Fibroblast of pulmonary artery (primary cell): ENCODE results near the gene NPAS3.

ENCODE experiments used
- DNase-seq: peaks from one replicate; pipeline ENCODE4 v3.0.0-alpha.2; 2010; ENCODE audit warnings: low read depth
- H3K4me3 ChIP-seq: replicated peaks from 2 replicates; pipeline ENCODE4 v1.5.1; 2011; ENCODE audit warnings: low read depth, mild to moderate bottlenecking, control low read depth, low read length, moderate library complexity
- TF ChIP-seq, protein P1 (sequence below): IDR thresholded peaks from 2 replicates; pipeline ENCODE4 v1.5.1; 2011; ENCODE audit warnings: mild to moderate bottlenecking, control low read depth, low read length, inconsistent platforms; ENCODE audit errors: missing control alignments

Gene NPAS3

GRCh38 chr14:33464254-33464962 is 525.7 kb downstream of the NPAS3 start:
- no peak overlapping the region for H3K4me3 ChIP-seq
- TF ChIP-seq, protein P1, sequence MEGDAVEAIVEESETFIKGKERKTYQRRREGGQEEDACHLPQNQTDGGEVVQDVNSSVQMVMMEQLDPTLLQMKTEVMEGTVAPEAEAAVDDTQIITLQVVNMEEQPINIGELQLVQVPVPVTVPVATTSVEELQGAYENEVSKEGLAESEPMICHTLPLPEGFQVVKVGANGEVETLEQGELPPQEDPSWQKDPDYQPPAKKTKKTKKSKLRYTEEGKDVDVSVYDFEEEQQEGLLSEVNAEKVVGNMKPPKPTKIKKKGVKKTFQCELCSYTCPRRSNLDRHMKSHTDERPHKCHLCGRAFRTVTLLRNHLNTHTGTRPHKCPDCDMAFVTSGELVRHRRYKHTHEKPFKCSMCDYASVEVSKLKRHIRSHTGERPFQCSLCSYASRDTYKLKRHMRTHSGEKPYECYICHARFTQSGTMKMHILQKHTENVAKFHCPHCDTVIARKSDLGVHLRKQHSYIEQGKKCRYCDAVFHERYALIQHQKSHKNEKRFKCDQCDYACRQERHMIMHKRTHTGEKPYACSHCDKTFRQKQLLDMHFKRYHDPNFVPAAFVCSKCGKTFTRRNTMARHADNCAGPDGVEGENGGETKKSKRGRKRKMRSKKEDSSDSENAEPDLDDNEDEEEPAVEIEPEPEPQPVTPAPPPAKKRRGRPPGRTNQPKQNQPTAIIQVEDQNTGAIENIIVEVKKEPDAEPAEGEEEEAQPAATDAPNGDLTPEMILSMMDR, result no peak
- no peak for DNase-seq

DNA sequence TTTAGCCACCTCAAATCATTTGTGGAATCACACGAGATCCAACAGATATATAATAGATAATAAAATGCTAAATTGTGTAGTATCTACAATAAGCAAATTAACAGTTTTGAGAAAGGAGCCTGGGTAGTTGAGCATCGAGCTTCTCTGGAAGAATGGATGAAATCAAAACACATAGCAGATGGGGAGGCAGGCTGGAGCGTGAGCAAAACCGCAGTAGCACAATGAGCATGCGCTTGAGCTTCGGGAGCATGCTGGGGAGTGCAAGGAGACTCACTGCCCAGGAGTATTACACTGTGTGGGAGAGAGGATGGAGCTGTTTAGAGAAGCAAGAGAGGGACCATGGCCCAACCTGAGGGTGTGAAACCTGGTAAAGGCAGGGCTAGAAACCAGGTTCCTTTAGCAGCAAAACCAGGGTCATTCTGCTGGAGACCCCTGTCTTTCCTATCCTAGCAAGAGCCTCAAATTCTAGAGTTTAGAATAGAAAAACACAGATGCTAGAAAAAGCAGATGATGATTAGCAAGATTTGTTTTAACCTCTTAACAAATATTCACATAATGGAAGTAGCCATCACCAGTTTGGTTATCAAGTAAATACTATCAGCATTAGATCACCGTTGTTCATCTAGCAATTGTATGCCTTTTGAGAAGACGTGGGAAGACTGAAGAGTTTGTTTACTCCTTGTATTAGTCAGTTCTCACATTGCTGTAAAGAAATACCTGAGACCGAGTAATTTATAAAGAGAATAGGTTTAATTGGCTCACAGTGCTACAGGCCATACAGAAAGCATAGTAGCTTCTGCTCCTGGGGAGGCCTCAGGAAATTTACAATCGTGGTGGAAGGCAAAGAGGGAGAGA is 527.4 kb downstream of the NPAS3 start:
- no peak overlapping the region for H3K4me3 ChIP-seq
- DNase-seq, result peak; percentile 24
- TF ChIP-seq, protein P1, result no peak

- H3K4me3 ChIP-seq, result no peak overlapping the region
- DNase-seq, result no peak
- TF ChIP-seq, protein P1, result no peak
Observed at GRCh38 chr14:33467971-33468370, 529.3 kb downstream of the NPAS3 start.

GRCh38 chr14:33469898-33470297 is 531.2 kb downstream of the NPAS3 start:
- no peak overlapping the region for H3K4me3 ChIP-seq

DNA sequence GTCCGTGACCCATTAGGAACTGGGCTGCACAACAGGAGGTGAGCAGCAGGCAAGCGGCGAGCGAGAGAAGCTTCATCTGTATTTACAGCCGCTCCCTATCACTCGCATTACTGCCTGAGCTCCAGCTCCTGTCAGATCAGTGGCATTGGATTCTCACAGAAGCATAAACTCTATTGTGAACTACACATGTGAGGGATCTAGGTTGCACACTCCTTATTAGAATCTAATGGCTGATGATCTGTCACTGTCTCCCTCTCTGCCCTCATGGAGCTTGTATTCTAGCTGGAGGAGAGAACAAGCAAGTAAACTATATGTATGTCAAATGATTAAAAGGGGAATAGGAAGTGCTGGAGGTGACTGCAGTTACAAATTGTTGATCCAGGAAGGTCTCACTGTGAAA is 533.1 kb downstream of the NPAS3 start:
- DNase-seq, result no peak
- no peak overlapping the region for H3K4me3 ChIP-seq
- TF ChIP-seq, protein P1, result no peak

More at GRCh38 chr14:33469898-33470297, 531.2 kb downstream of the NPAS3 start:
- DNase-seq, result no peak
- TF ChIP-seq, protein P1, result no peak

- TF ChIP-seq, protein P1, result peak; percentile 47
- DNase-seq, result peak; percentile 79
- H3K4me3 ChIP-seq, result no peak overlapping the region
Observed at GRCh38 chr14:33475623-33476022, 536.9 kb downstream of the NPAS3 start.
